GM20000 (cell line): ENCODE measurements around the gene UVRAG.

Experiments used
- DNase-seq: peaks from one replicate; pipeline ENCODE4 v3.0.0; 2012; ENCODE audit warnings: low spot score
- CTCF ChIP-seq: IDR thresholded peaks from 2 replicates; pipeline ENCODE4 v1.5.1; 2012; ENCODE audit warnings: mild to moderate bottlenecking, control low read depth; ENCODE audit errors: extremely low read depth, missing control alignments

UVRAG gene

GRCh38 chr11:75784085-75784478 lies 30.9 kb upstream of the UVRAG start:
- TF ChIP-seq CTCF: no peak
- no peak for DNase-seq

DNA sequence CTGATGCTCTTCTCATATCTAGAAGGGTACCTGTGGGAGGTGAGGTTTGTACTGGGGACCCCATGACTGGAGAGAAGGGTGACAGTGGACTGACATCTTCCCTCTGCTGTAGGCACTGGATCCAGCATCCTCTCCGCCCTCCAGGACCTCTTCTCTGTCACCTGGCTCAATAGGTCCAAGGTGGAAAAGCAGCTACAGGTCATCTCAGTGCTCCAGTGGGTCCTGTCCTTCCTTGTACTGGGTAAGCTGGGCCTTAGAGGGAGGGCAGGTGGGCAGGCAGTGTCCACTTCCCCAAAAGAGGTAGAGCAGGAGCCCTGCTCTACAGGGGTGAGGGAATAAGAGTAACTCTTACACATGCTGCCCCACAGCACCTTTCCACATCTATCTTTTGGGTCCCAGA lies 30.5 kb upstream of the UVRAG start:
- TF ChIP-seq CTCF: no peak
- no peak for DNase-seq

GRCh38 chr11:75785187-75785586 lies 29.8 kb upstream of the UVRAG start:
- TF ChIP-seq CTCF: no peak
- DNase-seq: no peak

- no peak for TF ChIP-seq CTCF
- DNase-seq: no peak
Observed at GRCh38 chr11:75786101-75786736, 28.8 kb upstream of the UVRAG start.

DNA sequence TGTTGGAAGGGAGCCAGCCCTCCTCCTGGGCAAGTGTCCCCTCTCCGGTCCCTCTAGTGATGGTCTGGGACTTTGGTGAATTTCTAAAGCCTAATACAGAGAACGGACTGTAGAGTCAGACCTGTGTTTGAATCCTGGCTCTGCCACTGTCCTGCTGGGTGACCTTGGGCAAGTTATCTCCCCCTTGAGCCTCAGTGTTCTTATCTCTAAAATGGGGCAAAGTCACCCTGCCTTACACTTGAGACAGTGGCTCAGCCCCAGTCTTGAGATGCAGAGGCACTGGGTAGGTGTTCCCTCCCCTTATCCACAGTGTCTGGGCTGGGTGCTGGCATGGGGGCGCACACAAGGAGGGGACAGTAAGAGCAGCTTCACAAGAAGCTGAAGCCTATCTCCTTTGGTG lies 25.5 kb upstream of the UVRAG start:
- no peak for TF ChIP-seq CTCF
- DNase-seq: no peak

DNA sequence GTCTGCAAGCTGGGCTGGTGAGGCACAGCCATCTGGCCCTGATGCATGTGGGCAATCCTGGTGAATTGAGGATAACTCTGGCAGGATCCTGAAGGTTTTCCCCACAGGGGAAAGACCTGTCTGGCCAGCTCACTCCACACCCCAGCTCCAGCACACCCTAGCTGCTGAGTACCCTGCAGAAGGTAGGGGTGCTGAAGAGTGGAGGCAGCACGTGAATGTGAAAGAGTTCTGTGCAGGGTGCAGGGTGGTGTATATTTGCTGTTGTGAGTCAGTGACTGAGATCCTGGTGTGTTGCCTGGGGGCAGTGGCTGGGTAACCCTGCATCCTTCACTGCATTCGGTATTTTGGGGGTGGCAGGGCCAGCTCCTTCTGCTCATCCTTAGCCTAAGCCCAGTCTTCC lies 24.0 kb upstream of the UVRAG start:
- no peak for DNase-seq
- no peak for TF ChIP-seq CTCF

DNA sequence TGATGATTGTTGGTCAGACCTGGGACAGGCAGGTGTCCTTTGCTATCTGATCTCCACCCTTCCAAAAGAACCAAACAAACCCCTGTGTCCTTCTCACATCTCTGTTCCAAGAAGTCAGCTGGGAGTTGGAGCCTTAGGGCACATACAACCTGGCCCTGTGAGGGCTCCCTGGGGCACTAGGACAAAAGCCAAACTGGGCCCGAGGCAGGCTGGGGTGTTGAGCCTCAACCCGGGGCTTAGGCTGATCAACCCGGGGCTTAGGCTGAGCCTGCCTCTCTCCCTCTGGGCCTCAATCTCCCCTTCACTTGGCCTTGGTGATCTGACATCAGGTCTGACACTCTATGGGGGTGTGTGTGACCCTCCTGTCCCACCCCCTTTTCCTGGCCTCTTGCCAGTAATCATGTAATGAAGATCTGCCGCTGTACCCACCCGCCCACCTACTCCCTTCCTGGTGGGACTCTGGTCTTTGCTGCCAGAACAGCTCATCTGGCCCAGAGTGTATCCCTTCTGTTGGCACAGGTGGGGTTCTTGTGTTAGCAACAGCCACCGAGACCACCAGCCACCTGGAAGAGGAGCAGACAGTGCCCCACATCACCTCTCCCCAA lies 22.8 kb upstream of the UVRAG start:
- no peak for DNase-seq
- TF ChIP-seq CTCF: no peak
